Transverse colon (tissue), 3 donors: ENCODE results near the gene SMPX.

Experiments
- CTCF ChIP-seq, 5 experiments: fragments of 200-600 bp in 3 of 5; fragments of 450-650 bp in 2 of 5; sonication (generic) in 3 of 5; IDR thresholded peaks; 1 replicate in 2 of 5; 2 replicates in 3 of 5; pipeline ENCODE4 v1.5.1; 2016 to 2017; ENCODE audit warnings: antibody characterized with exemption in 5 of 5, inconsistent platforms in 3 of 5, mild to moderate bottlenecking in 2 of 5, moderate library complexity in 1 of 5
- POLR2A ChIP-seq: fragments of 450-650 bp; IDR thresholded peaks from one replicate; pipeline ENCODE4 v1.6.1; 2016; ENCODE audit warnings: antibody characterized with exemption, mild to moderate bottlenecking, moderate library complexity

- no peak for TF ChIP-seq CTCF (IDR thresholded peaks at IDR 0.05)
- TF ChIP-seq POLR2A, result no peak
These were observed 79.8 kb downstream of the SMPX start for GRCh38 chrX:21678048-21678612.
